AG09319 (cell line): ENCODE measurements around the gene SV2C.

Experiments
- DNase-seq: peaks from one replicate; pipeline ENCODE4 v3.0.0-alpha.2; 2010; ENCODE audit warnings: low read depth; ENCODE audit errors: extremely low read depth
- CTCF ChIP-seq: IDR thresholded peaks from 2 replicates; pipeline ENCODE4 v1.5.1; 2011; ENCODE audit warnings: low read depth, mild to moderate bottlenecking, inconsistent platforms, low read length, moderate library complexity

Gene SV2C

GRCh38 chr5:76325326-76325725, 242.1 kb downstream of the SV2C start:
- no peak for TF ChIP-seq CTCF
- DNase-seq = no peak

DNA sequence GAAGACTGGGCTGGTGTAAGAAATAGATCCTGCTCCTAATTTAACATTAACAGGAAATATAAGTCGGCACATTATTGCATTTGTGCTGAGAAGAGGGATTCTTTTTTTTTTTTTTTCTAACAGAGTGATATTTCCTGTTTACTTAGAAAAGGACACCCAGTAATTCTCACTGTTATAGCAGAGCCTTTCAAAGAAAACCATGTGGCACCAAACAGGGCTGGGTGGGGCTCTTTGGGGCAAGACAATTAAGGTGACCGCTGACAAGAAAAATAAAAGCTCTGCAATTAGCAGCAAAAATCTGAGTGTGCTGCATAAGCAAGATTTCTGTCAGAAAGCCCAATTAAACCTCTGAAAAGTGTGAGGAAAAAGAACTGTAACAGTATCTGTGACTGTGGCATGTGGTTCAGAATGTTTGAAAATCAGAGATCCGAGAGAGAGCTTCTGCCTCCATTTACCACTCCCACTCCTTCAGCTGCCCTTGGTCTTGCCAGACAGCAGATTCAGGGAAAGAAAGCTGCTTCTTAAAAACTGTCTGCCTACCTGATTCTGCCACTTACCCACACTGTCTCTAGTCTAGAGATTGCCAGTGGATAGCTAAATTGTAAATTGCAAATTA, 242.8 kb downstream of the SV2C start:
- TF ChIP-seq CTCF = no peak
- DNase-seq = no peak

DNA sequence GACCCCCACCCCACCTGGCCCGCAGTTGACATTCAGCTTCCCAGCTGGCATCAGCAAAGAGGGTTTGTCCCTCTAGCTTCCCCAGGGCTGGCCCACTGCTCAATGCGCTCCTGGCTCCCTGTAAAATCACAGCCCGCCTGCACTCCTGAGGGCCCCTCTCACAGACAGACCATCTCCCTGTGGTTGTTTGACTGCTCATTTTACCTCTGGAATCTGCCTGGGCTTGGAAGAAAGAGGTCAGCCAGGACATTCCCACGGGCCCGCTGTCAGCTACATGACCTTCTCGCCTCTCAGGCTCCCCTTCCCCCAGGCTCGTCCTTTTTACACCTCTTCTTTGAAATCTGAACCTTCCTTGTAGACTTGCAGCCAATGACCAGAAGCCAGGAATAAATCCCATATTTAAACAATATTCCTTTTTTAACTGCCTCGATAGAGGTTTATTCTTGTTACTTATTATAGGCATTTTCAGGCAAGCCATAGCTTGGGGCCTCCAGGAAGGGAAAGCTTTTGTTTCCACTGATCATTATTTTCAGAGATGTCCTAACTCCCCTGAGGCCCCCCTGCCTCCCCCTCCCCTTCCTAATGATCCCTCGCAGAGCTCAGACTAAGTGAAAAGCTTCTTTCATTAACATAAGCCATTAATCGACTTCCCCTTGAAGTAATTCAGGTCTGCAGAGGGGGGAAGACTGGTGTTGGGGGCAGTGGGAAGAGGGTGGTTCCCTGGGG, 243.6 kb downstream of the SV2C start:
- no peak for TF ChIP-seq CTCF
- no peak for DNase-seq

DNA sequence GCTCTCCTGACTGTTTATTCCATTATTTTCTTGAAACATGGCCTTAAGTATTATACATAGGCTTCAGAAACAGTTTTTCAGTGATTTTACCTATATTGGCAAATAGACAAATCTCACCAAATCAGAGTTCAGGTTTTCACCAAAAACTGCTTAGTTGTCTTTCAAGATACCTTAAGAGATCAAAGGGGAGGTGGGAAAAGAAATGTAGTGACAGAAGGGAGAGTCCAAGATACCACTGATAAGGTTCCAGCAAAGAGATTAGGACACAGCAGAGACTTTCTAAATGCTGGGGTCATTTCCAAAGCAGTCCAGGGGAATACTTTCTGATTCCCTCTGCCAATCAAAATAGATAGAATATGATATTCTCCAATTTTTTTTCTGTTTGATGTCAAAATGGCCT, 246.2 kb downstream of the SV2C start:
- DNase-seq = no peak
- TF ChIP-seq CTCF = no peak

- TF ChIP-seq CTCF = no peak
These were observed 247.9 kb downstream of the SV2C start for GRCh38 chr5:76331126-76331525.

GRCh38 chr5:76332102-76332501, 248.9 kb downstream of the SV2C start:
- DNase-seq = no peak
- TF ChIP-seq CTCF = no peak

More at GRCh38 chr5:76331126-76331525, 247.9 kb downstream of the SV2C start:
- no peak for DNase-seq

- no peak for TF ChIP-seq CTCF
- DNase-seq = no peak
These were observed 249.5 kb downstream of the SV2C start for GRCh38 chr5:76332611-76333205.
